NCI-H748 treated with DMSO at 0.1 percent for 48 hours (cell line): Measurements from ENCODE around the gene DUSP14.
A peak's percentile ranks its signal among the peaks of the same experiment; 100 is the strongest.

ENCODE experiments used
- DNase-seq: peaks from one replicate; lab custom pipeline; 2025; lab: John Stamatoyannopoulos, UW

Gene DUSP14

GRCh38 chr17:37517881-37518280, 28.2 kb downstream of the DUSP14 start:
- no peak for DNase-seq

GRCh38 chr17:37518826-37519225, 29.1 kb downstream of the DUSP14 start:
- no peak for DNase-seq

- no peak for DNase-seq
Measured at GRCh38 chr17:37519251-37519985, 29.7 kb downstream of the DUSP14 start.

DNA sequence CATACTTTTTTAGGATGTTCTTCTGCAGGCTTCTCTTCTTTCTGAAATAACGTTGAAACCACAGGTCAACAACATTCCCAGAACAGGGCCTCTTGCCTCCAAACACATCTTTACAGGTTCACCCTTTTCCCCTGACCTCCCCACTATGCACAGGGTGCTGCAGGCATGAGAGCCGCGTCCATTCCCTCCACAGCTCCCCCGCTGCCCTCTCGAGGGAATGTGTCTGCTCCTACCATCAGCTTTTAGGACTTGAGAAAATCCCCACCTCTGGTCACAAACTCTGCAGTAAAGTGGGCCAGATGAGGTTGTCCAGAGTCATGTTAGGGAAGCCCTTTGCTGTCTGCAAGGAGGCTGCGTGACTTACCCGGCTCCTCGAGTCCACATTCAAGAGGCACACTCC, 30.5 kb downstream of the DUSP14 start:
- no peak for DNase-seq

DNA sequence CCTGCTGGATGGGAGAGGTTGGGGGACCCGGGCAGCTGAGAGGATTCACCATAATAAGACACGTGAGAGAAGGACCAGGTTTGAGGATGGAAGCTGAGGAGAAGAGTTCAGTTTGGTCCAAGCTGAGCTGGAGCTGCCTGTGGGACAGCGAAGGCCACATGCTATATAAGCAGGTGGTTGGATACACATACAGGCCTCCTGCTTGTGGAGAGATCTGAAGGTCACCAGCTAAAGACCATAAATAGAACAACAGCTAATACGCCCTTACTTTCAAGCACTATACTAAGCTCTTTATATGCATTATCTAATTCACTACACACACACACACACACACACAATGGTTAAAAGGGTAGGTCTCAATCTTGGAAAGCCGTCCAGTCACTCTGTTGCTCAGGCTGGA, 32.1 kb downstream of the DUSP14 start:
- no peak for DNase-seq

DNA sequence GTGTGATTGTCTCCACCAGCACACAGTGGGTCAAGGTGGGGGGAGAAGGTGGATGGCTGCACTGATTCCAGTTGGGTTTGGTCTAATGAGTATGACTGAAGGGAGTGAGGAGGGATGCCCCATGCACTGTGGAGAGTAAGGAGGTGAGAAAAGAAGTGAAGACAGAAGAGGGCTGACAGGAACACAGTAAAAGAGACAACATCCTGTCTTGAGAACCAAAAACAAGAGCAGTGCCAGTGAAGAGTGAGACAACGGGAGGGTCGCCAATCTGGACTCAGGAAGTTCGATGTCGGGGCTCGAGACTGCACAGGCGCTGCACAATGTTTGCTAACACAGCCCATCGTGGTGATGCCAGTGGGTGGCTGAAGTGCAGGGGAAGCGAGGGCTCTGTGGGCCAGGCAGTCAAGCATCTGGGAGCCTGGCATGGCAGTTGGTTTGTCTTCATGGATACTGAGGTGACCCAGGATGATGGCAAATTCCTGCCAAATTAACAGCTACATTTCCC, 34.1 kb downstream of the DUSP14 start:
- DNase-seq = no peak

GRCh38 chr17:37527249-37527851, 37.7 kb downstream of the DUSP14 start:
- peak; percentile 55 for DNase-seq

DNA sequence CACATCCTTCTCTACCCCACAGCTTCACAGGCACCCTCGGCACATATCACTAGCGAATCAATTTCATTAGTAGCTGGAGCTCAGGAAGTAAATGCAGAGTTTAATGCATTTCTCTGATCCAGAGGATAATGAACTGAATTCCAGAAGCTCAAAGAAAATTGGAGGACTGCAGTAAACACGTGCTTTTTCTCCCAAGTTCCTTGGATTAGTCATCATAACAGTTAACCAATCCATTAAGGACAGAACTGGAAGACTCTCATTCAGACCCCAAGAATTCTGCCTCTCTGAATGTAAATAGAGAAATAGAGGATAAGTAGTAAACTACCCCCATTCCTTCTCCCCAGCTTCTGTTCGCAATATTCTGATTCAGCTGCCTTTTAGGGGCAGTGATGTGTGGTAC, 40.7 kb downstream of the DUSP14 start:
- DNase-seq = no peak

- no peak for DNase-seq
Measured at GRCh38 chr17:37532756-37533155, 43.1 kb downstream of the DUSP14 start.

DNA sequence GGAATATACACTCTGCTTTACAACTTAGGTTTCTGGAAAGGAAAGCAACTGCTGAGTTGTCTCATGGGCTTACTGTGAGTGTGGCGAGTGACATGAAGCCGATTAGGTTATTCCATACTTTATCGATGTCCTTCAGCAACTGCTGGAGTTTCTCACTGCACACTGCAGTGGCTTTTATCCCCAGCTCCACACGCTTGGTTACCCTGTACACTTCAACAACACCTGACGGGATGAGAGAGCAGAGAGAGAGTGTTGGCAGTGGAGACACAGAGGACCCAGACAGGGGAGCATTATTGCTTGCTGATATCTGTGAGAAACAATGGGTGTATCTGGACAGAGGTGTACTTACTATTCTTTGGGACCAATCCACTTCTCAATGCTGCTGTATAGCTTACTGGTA, 46.2 kb downstream of the DUSP14 start:
- no peak for DNase-seq

DNA sequence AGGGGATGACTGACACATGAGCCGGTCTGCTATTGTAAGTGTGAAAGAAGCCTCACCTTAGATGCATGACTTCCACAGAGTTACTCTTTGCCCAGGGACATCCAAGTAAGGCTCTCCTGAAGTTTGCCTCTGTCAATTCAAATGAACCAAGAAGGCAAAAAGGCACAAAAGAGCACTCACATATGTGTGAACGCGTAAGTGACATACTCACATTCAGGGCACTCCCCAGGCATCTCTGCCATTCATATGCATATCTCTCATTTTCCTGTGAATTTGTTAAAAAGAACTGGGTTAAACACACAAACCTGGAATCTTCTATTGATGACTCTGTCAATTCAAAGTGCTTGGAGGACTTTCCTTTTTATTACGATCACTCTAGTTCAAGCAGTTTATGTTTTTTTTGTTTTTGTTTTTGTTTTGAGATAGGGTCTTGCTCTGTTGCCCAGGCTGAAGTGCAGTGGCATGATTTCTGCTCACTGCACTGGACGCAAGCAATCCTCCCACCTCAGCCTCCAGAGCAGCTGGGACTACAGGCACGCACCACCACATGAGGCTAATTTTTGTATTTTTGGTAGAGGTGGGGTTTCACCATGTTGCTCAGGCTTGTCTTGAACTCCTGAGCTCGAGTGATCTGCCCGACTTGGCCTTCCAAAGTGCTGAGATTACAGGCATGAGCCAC, 49.4 kb downstream of the DUSP14 start:
- no peak for DNase-seq

GRCh38 chr17:37541880-37542660, 52.4 kb downstream of the DUSP14 start:
- DNase-seq = no peak

DNA sequence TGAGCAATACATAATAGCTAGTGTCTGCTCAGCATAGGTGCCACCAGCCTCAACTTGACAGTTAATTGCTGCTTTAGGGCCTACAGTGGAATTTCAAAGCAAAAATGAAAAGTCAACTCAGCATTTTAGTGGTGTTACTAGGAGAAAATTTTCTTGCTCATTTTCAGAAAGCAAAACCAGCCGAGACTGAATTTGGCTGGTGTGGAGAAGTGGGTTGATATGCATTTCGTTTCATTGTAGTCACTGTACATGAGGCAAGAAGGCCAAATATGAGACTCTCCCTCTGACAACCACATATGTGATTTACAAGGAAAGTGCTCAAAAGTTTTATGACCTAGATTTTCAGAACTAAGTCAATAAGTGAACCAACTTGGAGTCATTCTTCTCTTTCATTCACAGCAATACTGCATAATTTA, 54.0 kb downstream of the DUSP14 start:
- no peak for DNase-seq

GRCh38 chr17:37545486-37545885, 55.8 kb downstream of the DUSP14 start:
- no peak for DNase-seq

GRCh38 chr17:37546302-37546701, 56.6 kb downstream of the DUSP14 start:
- no peak for DNase-seq

DNA sequence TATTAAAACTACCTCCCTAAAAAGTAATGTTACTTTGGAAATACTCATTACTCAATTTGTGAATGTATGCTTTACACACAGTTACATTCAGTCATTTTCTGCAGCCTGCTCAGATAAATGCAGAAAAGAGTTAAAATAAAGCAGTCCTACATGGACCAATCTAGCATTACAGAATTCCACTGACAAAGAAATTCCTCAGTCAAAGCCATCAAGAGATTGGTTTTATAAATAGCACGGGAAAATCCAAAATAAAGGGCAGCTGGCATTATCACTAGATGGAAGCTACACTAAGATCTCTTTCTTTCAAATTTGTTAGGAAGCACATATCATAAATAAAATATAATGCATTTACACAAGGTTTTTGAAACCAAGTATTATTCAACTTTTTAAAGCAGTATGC, 58.3 kb downstream of the DUSP14 start:
- no peak for DNase-seq

GRCh38 chr17:37551788-37552187, 62.1 kb downstream of the DUSP14 start:
- DNase-seq = no peak

- no peak for DNase-seq
Measured at GRCh38 chr17:37553401-37553966, 63.8 kb downstream of the DUSP14 start.

DNA sequence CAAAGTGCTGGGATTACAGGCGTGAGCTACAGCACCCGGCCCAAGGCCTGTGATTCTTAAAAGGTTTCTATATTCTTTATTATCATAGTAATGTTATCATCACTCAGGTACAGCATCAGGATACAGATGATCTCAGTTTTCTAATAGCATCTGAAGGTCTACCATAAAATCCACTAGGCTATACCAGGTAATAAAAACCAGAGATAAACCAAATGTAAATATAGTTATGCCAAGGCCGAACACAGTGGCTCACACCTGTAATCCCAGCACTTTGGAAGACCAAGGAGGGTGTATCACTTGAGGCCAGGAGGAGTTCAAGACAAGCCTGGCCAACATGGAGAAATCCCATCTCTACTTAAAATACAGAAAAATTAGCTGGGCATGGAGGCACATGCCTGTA, 65.7 kb downstream of the DUSP14 start:
- no peak for DNase-seq

DNA sequence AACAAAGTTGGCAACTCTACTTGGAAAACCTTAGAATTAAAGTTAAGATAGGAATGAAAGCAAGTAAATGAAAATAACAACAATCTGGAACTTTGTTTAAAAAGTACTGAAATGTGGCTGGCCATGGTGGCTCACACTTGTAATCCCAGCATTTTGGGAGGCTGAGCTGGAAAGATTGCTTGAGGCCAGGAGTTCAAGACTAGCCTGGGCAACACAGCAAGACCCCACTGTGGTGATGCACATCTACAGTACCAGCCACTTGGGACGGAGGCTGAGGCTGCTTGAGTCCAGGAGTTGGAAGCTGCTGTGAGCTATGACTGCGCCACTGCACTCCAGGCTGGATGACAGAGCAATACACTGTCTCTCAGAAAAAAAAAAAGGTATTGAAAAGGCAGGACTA, 67.8 kb downstream of the DUSP14 start:
- DNase-seq = no peak

DNA sequence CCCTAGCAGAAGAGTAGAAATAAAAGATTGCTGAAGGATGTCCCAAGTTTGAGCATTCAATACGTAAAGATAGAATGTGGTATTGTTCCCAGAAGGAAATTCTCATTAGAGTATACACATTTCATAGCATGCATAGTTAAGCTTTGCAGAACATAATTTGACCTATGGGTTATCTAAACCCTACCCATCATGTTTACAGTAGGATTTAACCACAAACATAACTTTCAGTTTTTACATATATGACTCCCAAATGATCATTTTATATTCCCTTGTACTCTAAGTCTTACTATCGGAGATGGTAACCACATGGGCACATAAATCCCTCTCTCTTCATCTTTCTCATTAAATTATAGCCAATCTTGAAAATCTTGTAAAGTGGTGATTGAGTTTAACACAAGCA, 68.6 kb downstream of the DUSP14 start:
- DNase-seq = no peak
